DND-41 (cell line): ENCODE data around the gene OGN.

Source experiments
- ATAC-seq: fragments of 200-7000 bp; cut with Tn5 transposase; 3 replicates; pipeline ENCODE4 v1.9.1; 2021; ENCODE audit warnings: low read depth; ENCODE audit not compliant: insufficient read depth
- DNase-seq: peaks from one replicate; pipeline ENCODE4 v3.0.0-alpha.2; 2020
- H2AFZ ChIP-seq: 2 replicates; pipeline ENCODE4 v1.6.0; 2012; ENCODE audit warnings: low read depth, low read length
- H3K27ac ChIP-seq: 2 replicates; pipeline ENCODE4 v1.5.1; 2012; ENCODE audit warnings: low read length, inconsistent platforms
- H3K27me3 ChIP-seq: fragments of 200-600 bp; sonication (generic); 2 replicates; pipeline ENCODE4 v1.6.0; 2012; ENCODE audit warnings: low read length, mild to moderate bottlenecking, inconsistent platforms; ENCODE audit not compliant: insufficient read depth, poor library complexity
- H3K36me3 ChIP-seq: 2 replicates; pipeline ENCODE4 v1.5.1; 2012; ENCODE audit warnings: low read length, inconsistent platforms; ENCODE audit not compliant: insufficient read depth
- H3K4me1 ChIP-seq: 2 replicates; pipeline ENCODE4 v1.5.1; 2012; ENCODE audit warnings: mild to moderate bottlenecking, low read length; ENCODE audit not compliant: insufficient read depth
- H3K4me2 ChIP-seq: 2 replicates; pipeline ENCODE4 v1.6.0; 2012; ENCODE audit warnings: mild to moderate bottlenecking, moderate library complexity, low read length, inconsistent platforms; ENCODE audit not compliant: insufficient read depth
- H3K4me3 ChIP-seq, 2 experiments: fragments of 200-600 bp in 1 of 2; shearing (Covaris generic) in 1 of 2; 2 replicates each; pipeline ENCODE4 v1.5.1; 2012 to 2016; ENCODE audit warnings: inconsistent platforms in 2 of 2, low read length in 2 of 2, mild to moderate bottlenecking in 2 of 2, low read depth in 1 of 2, moderate library complexity in 1 of 2
- H3K79me2 ChIP-seq: 2 replicates; pipeline ENCODE4 v1.6.0; 2012; ENCODE audit warnings: low read length, inconsistent platforms; ENCODE audit not compliant: insufficient read depth
- H3K9ac ChIP-seq: 2 replicates; pipeline ENCODE4 v1.6.0; 2012; ENCODE audit warnings: low read depth, mild to moderate bottlenecking, inconsistent platforms, low read length, moderate library complexity
- H3K9me3 ChIP-seq: 2 replicates; pipeline ENCODE4 v1.5.1; 2012; ENCODE audit warnings: low read length, moderate library complexity, mild to moderate bottlenecking, inconsistent platforms; ENCODE audit not compliant: insufficient read depth, severe bottlenecking
- H4K20me1 ChIP-seq: 2 replicates; pipeline ENCODE4 v1.6.0; 2012; ENCODE audit warnings: low read length; ENCODE audit not compliant: insufficient read depth
- CTCF ChIP-seq: IDR thresholded peaks from 2 replicates; pipeline ENCODE4 v1.5.1; 2012; ENCODE audit warnings: borderline replicate concordance, low read length, moderate library complexity, mild to moderate bottlenecking; ENCODE audit not compliant: poor library complexity, severe bottlenecking; ENCODE audit errors: extremely low read depth
- EZH2 ChIP-seq: IDR thresholded peaks from 3 replicates; pipeline ENCODE4 v1.6.1; 2012; ENCODE audit warnings: borderline replicate concordance, low read depth, mild to moderate bottlenecking, moderate library complexity, low read length, inconsistent platforms; ENCODE audit not compliant: severe bottlenecking

The OGN gene

GRCh38 chr9:92369075-92369474, 35.3 kb downstream of the OGN start:
- Histone ChIP-seq H3K79me2 (peaks cover 19% of the 10 kb centered on the region; the same call in 1 of the 2 replicates), H3K9ac (no peak overlapping the region), H3K4me3 (no peak overlapping the region), H4K20me1 (no peaks in the 10 kb centered on the region), H3K27me3 (no peaks in the 10 kb centered on the region), H3K27ac (no peak overlapping the region), H2AFZ (no peak overlapping the region), H3K36me3 (peaks cover 13% of the 10 kb centered on the region; the same call in 1 of the 2 replicates), H3K4me1 (no peaks in the 10 kb centered on the region), H3K4me2 (no peak overlapping the region), H3K9me3 (peaks cover 8% of the 10 kb centered on the region)
- TF ChIP-seq CTCF (no peak), EZH2 (no peak)
- no peak for ATAC-seq
- DNase-seq, result no peak

- Histone ChIP-seq H3K9me3 (no peaks in the 10 kb centered on the region), H4K20me1 (no peaks in the 10 kb centered on the region), H3K4me3 (no peak overlapping the region), H3K4me2 (no peak overlapping the region), H3K9ac (no peak overlapping the region), H3K27me3 (no peaks in the 10 kb centered on the region), H3K27ac (no peak overlapping the region), H2AFZ (no peak overlapping the region), H3K79me2 (no peaks in the 10 kb centered on the region), H3K4me1 (no peaks in the 10 kb centered on the region), H3K36me3 (peaks cover 4% of the 10 kb centered on the region; the same call in 1 of the 2 replicates)
- ATAC-seq, result peak; percentile 57; the same call in 1 of the 3 replicates
- TF ChIP-seq EZH2, result no peak
- no peak for TF ChIP-seq CTCF
- DNase-seq, result no peak
These were observed 44.3 kb downstream of the OGN start for GRCh38 chr9:92360083-92360482.

- H3K79me2 ChIP-seq, result no peaks in the 10 kb centered on the region
- no peak for TF ChIP-seq CTCF
- no peak for TF ChIP-seq EZH2
- ATAC-seq (0 out of 3 replicates have a peak, but pooled peaks have one; percentile 37), DNase-seq (no peak)
- no peak overlapping the region for H3K27ac ChIP-seq
- no peak overlapping the region for H3K9ac ChIP-seq
- H3K36me3 ChIP-seq, result peaks cover 5% of the 10 kb centered on the region
- peaks cover under 1% of the 10 kb centered on the region for H3K9me3 ChIP-seq
- no peaks in the 10 kb centered on the region for H4K20me1 ChIP-seq
- H3K4me1 ChIP-seq, result no peaks in the 10 kb centered on the region
- H3K4me3 ChIP-seq, result no peak overlapping the region
- no peak overlapping the region for H2AFZ ChIP-seq
- no peaks in the 10 kb centered on the region for H3K27me3 ChIP-seq
- no peak overlapping the region for H3K4me2 ChIP-seq
These were observed 44.9 kb downstream of the OGN start for GRCh38 chr9:92359394-92359995.

- Histone ChIP-seq H3K9ac (no peak overlapping the region), H3K4me2 (no peak overlapping the region), H2AFZ (no peak overlapping the region), H4K20me1 (no peaks in the 10 kb centered on the region), H3K4me1 (no peaks in the 10 kb centered on the region), H3K9me3 (peaks cover 5% of the 10 kb centered on the region), H3K4me3 (no peak overlapping the region), H3K36me3 (peaks cover 51% of the 10 kb centered on the region), H3K79me2 (no peaks in the 10 kb centered on the region), H3K27me3 (no peaks in the 10 kb centered on the region), H3K27ac (no peak overlapping the region)
- no peak for TF ChIP-seq CTCF
- no peak for TF ChIP-seq EZH2
- ATAC-seq, result no peak
- no peak for DNase-seq
These were observed 51.3 kb downstream of the OGN start for GRCh38 chr9:92353051-92353450.
